Erythroblast (primary cell): ENCODE measurements around the gene PICK1.

Experiments used
- GATA1 ChIP-seq: IDR thresholded peaks from 2 replicates; pipeline ENCODE4 v1.6.1; 2011; ENCODE audit warnings: low read depth, mild to moderate bottlenecking, control low read depth, low read length, moderate library complexity
- POLR2A ChIP-seq: IDR thresholded peaks from 2 replicates; pipeline ENCODE4 v1.6.1; 2011; ENCODE audit warnings: mild to moderate bottlenecking, low read length

- TF ChIP-seq POLR2A (no peak), GATA1 (no peak)
Measured at GRCh38 chr22:38107692-38108515, 50.7 kb downstream of the PICK1 start.
